ENCODE results near the gene HASPIN.

GRCh38 chr17:3740611-3741073 is 16.9 kb downstream of the HASPIN start:
- no peak for TF ChIP-seq CTCF (IDR thresholded peaks at IDR 0.05)
- no peak for TF ChIP-seq EZH2phosphoT487 (IDR thresholded peaks at IDR 0.05)

All from neural progenitor cell (in vitro differentiated cells).